ENCODE results near the gene LRRC57. TPM values are rescaled to one million over a fixed set of nuclear protein-coding genes. Genes with fewer than 3 reads are reported as not detected.
A peak's percentile ranks its signal among the peaks of the same experiment; 100 is the strongest.

LRRC57 gene
- total RNA-seq, 2 experiments from 2014 or later = 28.2 to 30.4 TPM

DNA sequence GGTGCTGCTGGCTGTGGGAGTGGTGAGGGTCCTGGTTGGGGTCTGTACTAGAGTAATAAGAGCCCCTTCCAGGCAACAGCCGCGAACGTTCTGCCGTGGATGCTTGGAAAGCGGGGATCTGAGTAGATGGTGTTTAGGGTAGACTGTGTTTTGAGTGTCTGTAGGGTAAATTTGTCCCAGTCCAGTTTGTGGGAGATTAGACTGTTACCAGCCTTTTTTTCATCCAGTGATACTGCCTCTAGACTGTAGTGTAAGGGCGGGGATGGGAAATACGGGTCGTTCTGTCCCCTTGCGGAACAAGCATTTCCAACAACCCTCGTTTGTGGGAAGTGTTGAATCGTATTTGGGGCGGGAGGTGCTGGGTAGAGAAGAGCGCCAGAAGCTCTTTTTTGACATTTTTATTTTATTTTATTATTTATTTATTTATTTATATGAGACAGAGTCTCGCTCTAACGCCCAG, 469 bp upstream of the LRRC57 start:
- Mint-ChIP-seq H3K27me3 (ENCODE audit: low read depth) (no peaks in the 10 kb centered on the region), H3K27ac (peak overlapping the region; percentile 93), H3K9me3 (ENCODE audit: insufficient read depth) (no peaks in the 10 kb centered on the region), H3K4me3 (peak overlapping the region; percentile 89), H3K4me1 (ENCODE audit: low read depth) (peaks cover 59% of the 10 kb centered on the region), H3K36me3 (ENCODE audit: low read depth) (peaks cover 46% of the 10 kb centered on the region)
- DNase-seq (no peak), ATAC-seq (peak; percentile 48)
- ChIA-PET POLR2A (interaction anchor here (1.1 to 3.3 kb wide), 9 partner anchors 11 to 59 kb away, joined by 3 to 16 read pairs (median 7); partner anchors contain the start of genes SNAP23, STARD9 and ZNF106), CTCF (interaction anchor here (0.8 to 3.1 kb wide), 2 partner anchors 43 to 101 kb away, joined by 3 to 7 read pairs; no protein-coding TSS in a partner anchor)

DNA sequence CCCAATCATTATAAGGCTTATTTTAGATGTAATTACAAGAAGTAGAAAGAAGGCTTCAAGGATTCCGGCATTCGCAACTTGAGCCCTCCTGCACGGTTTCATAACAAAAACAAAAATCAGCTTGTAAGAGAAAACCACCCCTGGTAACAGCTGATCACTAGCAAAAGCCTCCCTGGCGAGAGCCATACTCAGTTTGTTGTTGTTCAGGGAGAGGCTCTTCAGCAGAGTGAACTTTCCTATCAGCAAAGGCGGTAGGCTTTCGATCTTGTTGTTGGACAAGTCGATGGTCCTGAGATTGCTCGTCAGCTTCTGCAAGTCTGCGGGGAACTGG, 710 bp downstream of the LRRC57 start:
- Mint-ChIP-seq H3K4me1 (ENCODE audit: low read depth) (peaks cover 51% of the 10 kb centered on the region), H3K27me3 (ENCODE audit: low read depth) (no peaks in the 10 kb centered on the region), H3K9me3 (ENCODE audit: insufficient read depth) (no peaks in the 10 kb centered on the region), H3K27ac (peak overlapping the region; percentile 93), H3K4me3 (peak overlapping the region; percentile 89), H3K36me3 (ENCODE audit: low read depth) (peaks cover 49% of the 10 kb centered on the region)
- DNase-seq (no peak), ATAC-seq (no peak)
- ChIA-PET CTCF (interaction anchor here (1.1 to 3.1 kb wide), 8 partner anchors 10 to 379 kb away, joined by 3 to 8 read pairs (median 4); partner anchors contain the start of gene ZNF106), POLR2A (interaction anchor here (0.6 to 3.3 kb wide), 12 partner anchors 9 to 190 kb away, joined by 3 to 16 read pairs (median 5); partner anchors contain the start of genes CDAN1, STARD9 and ZNF106)

DNA sequence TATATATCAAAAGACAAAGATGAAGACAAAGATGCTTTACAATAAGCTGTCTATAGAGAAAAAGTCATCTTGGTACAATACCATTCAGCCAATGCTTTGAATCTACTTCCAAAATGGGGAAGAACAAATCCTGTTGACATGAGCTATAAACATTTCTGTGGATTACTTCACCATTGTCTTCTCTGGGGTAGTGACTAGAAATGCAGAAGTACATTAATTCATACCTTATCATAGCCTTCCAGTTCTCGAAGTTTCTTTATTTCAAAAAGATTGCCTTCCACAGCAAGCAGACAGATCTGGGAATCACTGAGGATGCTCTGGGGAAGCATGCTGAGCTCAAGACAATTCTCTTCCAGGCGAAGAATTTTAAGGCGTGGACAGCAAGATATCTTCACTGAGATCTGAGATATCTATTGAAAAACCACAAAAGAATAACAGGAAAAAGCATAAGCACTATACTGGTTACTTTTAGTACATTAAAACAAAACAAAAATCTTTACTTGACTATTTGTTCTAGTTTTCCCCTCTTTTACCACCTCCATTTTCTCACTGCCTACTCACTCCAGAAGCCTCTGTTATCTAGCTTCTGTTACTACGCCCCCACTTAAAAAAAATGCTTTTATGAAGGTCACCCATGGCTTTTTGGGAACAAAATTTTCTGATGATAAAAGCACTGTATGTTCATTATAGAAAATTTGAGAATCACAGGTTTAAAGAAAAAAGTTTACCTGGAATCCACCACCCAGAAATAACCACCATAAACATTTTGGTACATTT, 3.6 kb downstream of the LRRC57 start:
- no peak for DNase-seq
- H3K36me3 Mint-ChIP-seq (ENCODE audit: low read depth) = peaks cover 46% of the 10 kb centered on the region
- CTCF ChIA-PET = interaction anchor here (1.6 to 1.8 kb wide), 2 partner anchors 28 to 47 kb away, joined by 3 to 5 read pairs; no protein-coding TSS in a partner anchor
- H3K27me3 Mint-ChIP-seq (ENCODE audit: low read depth) = no peaks in the 10 kb centered on the region
- H3K4me3 Mint-ChIP-seq = no peak overlapping the region
- no peak for ATAC-seq
- H3K4me1 Mint-ChIP-seq (ENCODE audit: low read depth) = peaks cover 33% of the 10 kb centered on the region
- POLR2A ChIA-PET = interaction anchor here (0.6 to 1.0 kb wide), 2 partner anchors 16 to 54 kb away, joined by 3 to 6 read pairs; partner anchors contain the start of gene ZNF106
- H3K9me3 Mint-ChIP-seq (ENCODE audit: insufficient read depth) = no peaks in the 10 kb centered on the region
- no peak overlapping the region for H3K27ac Mint-ChIP-seq

DNA sequence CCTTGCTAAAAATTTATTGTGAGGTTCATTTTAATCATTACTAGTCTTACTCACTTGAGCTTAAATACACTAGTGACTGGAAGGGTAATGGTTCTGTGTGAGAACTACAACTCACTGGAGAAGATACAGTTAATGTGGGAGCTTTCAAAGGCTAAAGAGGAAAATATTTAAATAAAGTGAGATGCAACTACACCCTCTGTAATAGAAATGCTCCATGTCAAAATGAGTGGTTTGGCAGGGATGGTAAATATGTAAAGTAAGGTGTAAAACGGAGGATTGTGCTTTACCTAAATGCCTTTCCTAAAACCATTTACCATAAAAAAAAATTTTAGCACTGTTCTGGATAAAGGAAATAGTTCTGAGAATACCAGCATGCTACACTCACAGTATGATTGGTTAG, 15.3 kb downstream of the LRRC57 start:
- ChIA-PET POLR2A (no interaction called here), CTCF (no interaction called here)
- H3K27ac Mint-ChIP-seq = no peak overlapping the region
- H3K4me3 Mint-ChIP-seq = no peak overlapping the region
- no peak for ATAC-seq
- DNase-seq = no peak
- no peaks in the 10 kb centered on the region for H3K27me3 Mint-ChIP-seq (ENCODE audit: low read depth)
- H3K36me3 Mint-ChIP-seq (ENCODE audit: low read depth) = peaks cover 51% of the 10 kb centered on the region
- H3K4me1 Mint-ChIP-seq (ENCODE audit: low read depth) = peaks cover 3% of the 10 kb centered on the region
- H3K9me3 Mint-ChIP-seq (ENCODE audit: insufficient read depth) = no peaks in the 10 kb centered on the region

DNA sequence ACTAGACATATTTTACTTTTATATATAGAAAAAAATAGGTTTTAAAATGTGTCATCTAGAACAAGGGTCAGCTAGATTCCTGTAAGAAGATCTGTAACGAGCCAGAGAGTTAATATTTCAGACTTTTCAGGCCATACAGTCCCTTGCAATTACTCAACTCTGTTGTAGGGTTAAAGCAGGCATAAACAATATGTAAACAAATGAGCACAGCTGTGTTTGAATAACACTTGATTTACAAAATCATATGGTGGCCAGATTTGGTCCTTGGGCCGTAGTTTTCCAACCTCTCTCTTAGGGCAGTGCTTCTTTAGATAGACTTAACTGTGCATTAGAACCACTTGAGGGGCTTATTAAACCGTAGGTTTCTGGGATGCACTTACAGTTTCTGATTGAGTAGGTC, 19.6 kb downstream of the LRRC57 start:
- Mint-ChIP-seq H3K27ac (no peak overlapping the region), H3K4me3 (no peak overlapping the region), H3K9me3 (ENCODE audit: insufficient read depth) (no peaks in the 10 kb centered on the region), H3K36me3 (ENCODE audit: low read depth) (peaks cover 24% of the 10 kb centered on the region), H3K4me1 (ENCODE audit: low read depth) (no peaks in the 10 kb centered on the region), H3K27me3 (ENCODE audit: low read depth) (no peaks in the 10 kb centered on the region)
- no peak for ATAC-seq
- no peak for DNase-seq
- ChIA-PET CTCF (interaction anchor here (1.0 kb wide), 1 partner anchor 10 kb away, joined by 3 read pairs; no protein-coding TSS in a partner anchor), POLR2A (interaction anchor here (0.6 kb wide), 1 partner anchor 16 kb away, joined by 3 read pairs; no protein-coding TSS in a partner anchor)

DNA sequence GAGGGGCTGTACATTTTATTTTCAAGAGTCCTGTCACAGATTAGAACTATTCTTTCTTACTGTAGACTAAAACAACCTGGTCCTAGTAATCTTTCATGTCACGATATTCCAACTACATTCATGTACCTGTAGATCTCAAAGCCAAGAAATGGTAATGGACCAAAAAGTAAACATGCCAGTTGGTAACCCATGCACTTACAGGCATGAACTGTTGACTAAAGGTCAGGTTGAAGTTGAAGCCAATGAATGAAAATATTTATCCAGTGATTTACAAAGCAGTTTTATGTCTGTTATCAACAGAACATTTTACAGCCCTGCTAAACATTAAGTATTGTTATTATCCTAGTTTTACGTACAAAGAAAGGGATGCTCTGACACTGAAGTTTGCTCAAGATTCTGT, 25.3 kb downstream of the LRRC57 start:
- CTCF ChIA-PET = no interaction called here
- Mint-ChIP-seq H3K27me3 (ENCODE audit: low read depth) (no peaks in the 10 kb centered on the region), H3K36me3 (ENCODE audit: low read depth) (peaks cover 16% of the 10 kb centered on the region), H3K4me3 (no peak overlapping the region), H3K9me3 (ENCODE audit: insufficient read depth) (no peaks in the 10 kb centered on the region), H3K4me1 (ENCODE audit: low read depth) (no peaks in the 10 kb centered on the region), H3K27ac (no peak overlapping the region)
- ATAC-seq = no peak
- DNase-seq = no peak
- POLR2A ChIA-PET = no interaction called here

DNA sequence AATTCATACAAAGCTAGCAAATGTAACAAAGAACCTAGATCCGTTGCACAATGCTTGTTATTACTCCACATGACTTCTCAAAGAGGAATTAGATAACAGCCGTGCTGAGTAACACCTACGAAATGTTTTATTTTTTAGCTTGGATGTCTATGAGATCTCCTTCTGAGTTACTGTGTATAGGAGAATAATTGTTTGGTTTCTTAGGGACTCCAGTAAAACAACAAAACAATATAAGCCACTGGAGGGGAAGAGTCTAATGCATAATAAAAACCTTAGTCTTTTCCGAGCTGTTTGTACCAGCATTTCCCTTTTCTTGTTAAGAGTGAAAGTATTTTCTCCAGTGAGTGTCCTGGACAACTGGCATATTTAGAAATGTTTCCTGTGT, 37.6 kb downstream of the LRRC57 start:
- POLR2A ChIA-PET = no interaction called here
- Mint-ChIP-seq H3K36me3 (ENCODE audit: low read depth) (peaks cover 18% of the 10 kb centered on the region), H3K4me3 (no peak overlapping the region), H3K27me3 (ENCODE audit: low read depth) (no peaks in the 10 kb centered on the region), H3K27ac (no peak overlapping the region), H3K9me3 (ENCODE audit: insufficient read depth) (no peaks in the 10 kb centered on the region), H3K4me1 (ENCODE audit: low read depth) (no peaks in the 10 kb centered on the region)
- DNase-seq = no peak
- CTCF ChIA-PET = interaction anchor here (1.4 kb wide), 1 partner anchor 126 kb away, joined by 4 read pairs; no protein-coding TSS in a partner anchor
- ATAC-seq = no peak

DNA sequence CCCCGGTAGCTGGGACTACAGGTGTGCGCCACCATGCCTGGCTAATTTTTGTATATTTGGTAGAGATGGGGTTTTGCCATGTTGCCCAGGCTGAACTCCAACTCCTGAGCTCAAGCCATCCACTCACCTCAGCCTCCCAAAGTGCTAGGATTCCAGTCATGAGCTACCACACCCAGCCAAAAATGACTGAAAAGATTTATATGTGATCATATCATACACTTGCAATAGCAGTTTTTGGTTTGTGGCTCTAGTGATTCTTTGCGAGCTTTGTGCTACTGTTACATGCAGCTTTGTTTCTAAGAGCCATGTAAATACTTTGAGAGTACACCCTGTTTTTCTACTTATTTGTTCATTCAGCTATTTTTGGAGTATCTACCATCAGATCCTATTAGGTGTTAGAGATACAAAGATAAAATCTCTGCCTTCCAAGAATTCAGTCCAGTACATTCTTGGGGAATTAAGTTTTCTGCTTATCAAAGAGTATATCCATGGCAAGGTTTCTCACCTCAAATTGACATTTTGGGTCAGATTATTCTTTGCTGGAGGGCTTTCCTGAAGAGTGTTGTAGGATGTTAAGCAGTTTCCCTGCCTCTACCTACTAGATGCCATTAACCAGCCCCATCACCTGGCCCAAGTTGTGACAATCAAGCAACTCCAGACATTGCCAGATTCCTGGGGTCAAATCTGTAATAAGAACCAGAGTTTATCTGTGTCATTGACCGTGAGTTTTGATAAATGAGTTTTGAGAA, 38.2 kb downstream of the LRRC57 start:
- Mint-ChIP-seq H3K9me3 (ENCODE audit: insufficient read depth) (no peaks in the 10 kb centered on the region), H3K36me3 (ENCODE audit: low read depth) (peaks cover 15% of the 10 kb centered on the region), H3K4me3 (no peak overlapping the region), H3K4me1 (ENCODE audit: low read depth) (no peaks in the 10 kb centered on the region), H3K27me3 (ENCODE audit: low read depth) (no peaks in the 10 kb centered on the region), H3K27ac (no peak overlapping the region)
- CTCF ChIA-PET = interaction anchor here (1.4 kb wide), 1 partner anchor 125 kb away, joined by 4 read pairs; no protein-coding TSS in a partner anchor
- ATAC-seq (no peak), DNase-seq (no peak)
- POLR2A ChIA-PET = no interaction called here

DNA sequence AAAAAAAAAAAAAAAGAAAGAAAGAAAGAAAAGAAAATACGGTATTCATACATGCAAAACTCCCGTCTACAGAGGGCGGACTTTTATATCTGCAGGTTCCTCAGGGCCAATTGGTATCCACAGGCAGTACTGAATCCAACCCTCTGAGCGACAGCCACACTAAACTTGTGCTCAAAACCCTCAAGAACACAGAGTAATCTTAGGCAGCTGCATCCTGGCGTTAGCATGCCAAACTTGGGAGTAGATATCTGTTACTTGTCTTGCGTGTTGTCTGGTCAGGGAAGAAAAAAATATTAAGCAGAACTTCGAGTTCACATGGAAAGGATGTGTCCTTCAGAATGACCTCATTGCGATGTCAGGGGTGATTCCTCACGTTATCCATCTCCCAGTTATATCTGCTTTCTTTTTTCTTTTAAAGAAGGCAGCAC, 40.3 kb downstream of the LRRC57 start:
- no peaks in the 10 kb centered on the region for H3K9me3 Mint-ChIP-seq (ENCODE audit: insufficient read depth)
- H3K27me3 Mint-ChIP-seq (ENCODE audit: low read depth) = no peaks in the 10 kb centered on the region
- H3K36me3 Mint-ChIP-seq (ENCODE audit: low read depth) = peaks cover 7% of the 10 kb centered on the region
- DNase-seq (no peak), ATAC-seq (no peak)
- no peaks in the 10 kb centered on the region for H3K4me1 Mint-ChIP-seq (ENCODE audit: low read depth)
- ChIA-PET POLR2A (no interaction called here), CTCF (no interaction called here)
- no peak overlapping the region for H3K27ac Mint-ChIP-seq
- H3K4me3 Mint-ChIP-seq = no peak overlapping the region

DNA sequence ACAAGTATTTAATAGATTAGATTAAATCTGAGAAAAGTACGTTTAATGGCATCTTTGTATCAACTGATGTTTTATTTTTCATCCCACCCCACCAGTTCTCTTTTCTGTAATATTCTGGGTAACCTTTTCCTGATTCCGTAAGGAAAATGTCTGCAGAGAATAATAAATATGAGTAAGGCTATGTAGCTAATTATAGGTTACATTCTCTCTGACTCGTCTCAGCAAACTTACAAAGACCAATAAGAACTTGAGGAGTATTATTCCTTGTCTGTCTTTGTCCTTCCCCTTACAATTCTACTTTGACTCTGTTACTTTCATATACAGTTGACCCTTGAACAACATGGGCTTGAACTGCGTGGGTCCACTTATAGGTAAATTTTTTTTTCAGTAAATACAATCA, 41.1 kb downstream of the LRRC57 start:
- CTCF ChIA-PET = no interaction called here
- no peaks in the 10 kb centered on the region for H3K9me3 Mint-ChIP-seq (ENCODE audit: insufficient read depth)
- H3K36me3 Mint-ChIP-seq (ENCODE audit: low read depth) = peaks cover 5% of the 10 kb centered on the region
- no peak overlapping the region for H3K4me3 Mint-ChIP-seq
- H3K27me3 Mint-ChIP-seq (ENCODE audit: low read depth) = no peaks in the 10 kb centered on the region
- DNase-seq = no peak
- no peaks in the 10 kb centered on the region for H3K4me1 Mint-ChIP-seq (ENCODE audit: low read depth)
- no peak for ATAC-seq
- POLR2A ChIA-PET = no interaction called here
- H3K27ac Mint-ChIP-seq = no peak overlapping the region

DNA sequence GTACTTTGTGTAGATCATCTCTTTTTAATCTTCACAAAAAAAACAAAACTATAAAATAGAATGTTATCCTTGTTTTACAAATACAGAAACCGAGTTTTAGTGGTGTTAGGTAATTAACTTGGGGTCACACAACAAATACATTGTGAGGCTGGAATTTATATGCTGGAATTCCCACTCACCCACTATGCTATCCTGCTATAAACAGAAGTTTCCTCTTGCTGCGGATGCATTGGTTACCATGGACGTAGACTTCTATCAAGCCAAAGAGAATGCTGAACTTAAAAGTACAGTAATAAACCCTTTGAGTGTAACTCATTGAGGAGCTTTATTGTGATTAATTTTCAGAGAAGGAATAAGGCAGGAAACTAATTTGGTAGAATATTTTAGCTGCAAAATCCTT, 44.0 kb downstream of the LRRC57 start:
- CTCF ChIA-PET = interaction anchor here (0.7 to 1.1 kb wide), 2 partner anchors 34 to 42 kb away, joined by 3 read pairs; no protein-coding TSS in a partner anchor
- H3K27ac Mint-ChIP-seq = no peak overlapping the region
- ATAC-seq (no peak), DNase-seq (no peak)
- no peak overlapping the region for H3K4me3 Mint-ChIP-seq
- no peaks in the 10 kb centered on the region for H3K9me3 Mint-ChIP-seq (ENCODE audit: insufficient read depth)
- H3K4me1 Mint-ChIP-seq (ENCODE audit: low read depth) = no peaks in the 10 kb centered on the region
- H3K36me3 Mint-ChIP-seq (ENCODE audit: low read depth) = peaks cover 3% of the 10 kb centered on the region
- H3K27me3 Mint-ChIP-seq (ENCODE audit: low read depth) = no peaks in the 10 kb centered on the region
- POLR2A ChIA-PET = interaction anchor here (2.6 kb wide), 1 partner anchor 14 kb away, joined by 8 read pairs; the partner anchor contains the start of gene ZNF106

DNA sequence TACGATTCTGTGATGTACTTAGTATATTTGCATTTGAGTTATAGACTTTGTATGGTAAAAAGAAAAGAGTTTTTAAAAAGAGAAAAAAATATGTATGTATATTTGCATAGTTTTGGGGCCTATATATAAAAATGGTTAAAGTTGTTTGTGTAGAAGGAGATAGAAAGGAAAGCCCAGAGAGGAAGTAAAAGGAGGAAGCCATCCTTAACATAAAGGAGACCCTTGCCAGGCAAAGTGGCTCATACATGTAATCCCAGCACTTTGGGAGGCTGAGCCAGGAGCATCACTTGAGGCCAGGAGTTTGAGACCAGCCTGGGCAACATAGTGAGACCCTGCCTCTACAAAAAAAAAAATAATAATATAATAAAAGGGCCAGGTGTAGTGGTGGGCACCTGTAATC, 44.8 kb downstream of the LRRC57 start:
- no peaks in the 10 kb centered on the region for H3K27me3 Mint-ChIP-seq (ENCODE audit: low read depth)
- H3K4me1 Mint-ChIP-seq (ENCODE audit: low read depth) = no peaks in the 10 kb centered on the region
- POLR2A ChIA-PET = no interaction called here
- CTCF ChIA-PET = no interaction called here
- no peak overlapping the region for H3K4me3 Mint-ChIP-seq
- ATAC-seq (no peak), DNase-seq (no peak)
- H3K36me3 Mint-ChIP-seq (ENCODE audit: low read depth) = peaks cover 3% of the 10 kb centered on the region
- H3K27ac Mint-ChIP-seq = no peak overlapping the region
- no peaks in the 10 kb centered on the region for H3K9me3 Mint-ChIP-seq (ENCODE audit: insufficient read depth)
